Kidney tubule cell (primary cell): ENCODE measurements around the gene CASQ1.
A peak's percentile ranks its signal among the peaks of the same experiment; 100 is the strongest.

Source experiments
- DNase-seq: peaks from one replicate; pipeline ENCODE4 v3.0.0-alpha.2; 2018; ENCODE audit warnings: low spot score

The CASQ1 gene

DNA sequence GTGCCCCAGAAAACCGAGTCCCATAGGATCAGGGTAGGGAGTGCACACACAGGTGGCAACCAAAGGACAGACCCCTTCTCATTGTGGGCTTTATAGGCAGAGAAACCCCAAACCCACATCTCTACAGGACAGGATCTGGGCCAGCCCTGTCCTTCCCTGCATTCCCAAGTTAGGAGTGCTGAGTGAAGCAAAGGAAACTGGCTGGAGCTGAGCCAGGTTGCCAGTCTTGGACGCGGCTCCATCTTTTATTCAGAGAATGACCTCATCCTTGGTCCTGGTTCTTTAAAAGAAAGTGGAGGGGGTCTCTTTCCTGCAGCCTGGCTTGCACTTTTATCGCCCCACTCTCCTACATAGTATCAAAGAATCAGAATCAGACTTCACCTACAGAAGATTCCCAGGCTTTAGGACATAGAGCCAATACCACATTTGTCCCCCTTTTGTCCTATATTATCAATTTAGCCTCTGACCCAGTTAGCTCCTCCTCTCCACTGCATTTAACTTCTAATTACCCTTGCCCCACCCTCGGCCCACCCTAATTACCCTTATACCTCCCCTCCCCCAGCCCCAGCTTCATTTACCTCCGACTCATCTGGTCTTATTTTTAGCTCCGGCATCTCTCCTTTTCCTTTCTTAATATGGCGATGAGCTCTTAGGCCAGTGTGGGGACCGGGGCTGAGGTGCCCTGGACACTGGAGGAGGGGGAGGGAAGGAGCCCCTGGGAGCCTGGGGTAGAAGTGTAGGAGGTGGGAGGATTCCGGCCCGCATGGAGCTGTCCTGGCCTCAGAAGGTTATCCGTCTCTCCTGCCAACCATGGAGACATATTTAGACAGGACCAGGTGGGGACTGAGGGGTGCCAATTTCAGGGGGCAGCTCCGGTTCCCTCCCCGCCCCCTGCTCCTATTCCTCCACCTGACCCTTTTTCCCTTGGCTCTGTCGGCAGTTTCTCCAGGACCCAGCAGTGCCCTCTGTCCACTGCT, at the start of gene CASQ1:
Gene CASQ1, plus strand, starts transcription at position 927 of the 977 bp plus-strand sequence. CDS start 177 bp downstream, outside the sequence.
- DNase-seq = peak; percentile 45

DNA sequence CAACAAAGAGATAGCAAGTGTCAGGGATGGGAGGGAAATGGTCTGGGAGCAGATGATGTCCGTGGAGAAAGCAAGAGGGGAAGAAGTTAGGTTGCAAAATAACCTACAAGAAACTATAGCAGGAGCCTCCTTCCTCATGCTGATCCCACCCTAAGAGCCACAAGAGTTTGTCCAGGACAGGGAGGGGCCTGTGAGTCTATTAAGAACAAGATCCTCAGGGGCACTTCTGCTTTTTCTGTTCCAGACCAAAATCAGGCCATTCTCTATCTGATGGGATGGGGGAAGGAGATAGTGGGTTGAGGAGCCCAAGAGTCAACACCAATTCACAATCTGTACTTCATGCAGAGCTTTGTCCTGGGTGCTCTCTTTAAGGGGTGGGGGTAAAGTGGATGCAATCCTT, 46.7 kb upstream of the CASQ1 start:
- no peak for DNase-seq

- peak; percentile 11 for DNase-seq
Observed at GRCh38 chr1:160144921-160145320, 45.5 kb upstream of the CASQ1 start.

DNA sequence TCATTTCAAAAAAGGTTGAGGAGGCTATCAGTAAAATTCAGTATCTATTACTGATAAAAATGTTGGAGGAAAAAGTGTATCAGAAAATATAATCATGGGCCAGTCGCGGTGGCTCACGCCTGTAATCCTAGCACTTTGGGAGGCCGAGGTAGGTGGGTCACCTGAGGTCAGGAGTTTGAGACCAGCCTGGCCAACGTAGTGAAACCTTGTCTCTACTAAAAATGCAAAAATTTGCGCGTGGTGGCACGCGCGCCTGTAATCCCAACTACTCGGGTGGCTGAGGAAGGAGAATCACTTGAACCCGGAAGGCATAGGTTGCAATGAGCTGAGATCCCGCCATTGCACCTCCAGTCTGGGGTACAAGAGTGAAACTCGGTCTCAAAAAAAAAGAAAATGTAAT, 44.3 kb upstream of the CASQ1 start:
- DNase-seq = no peak

DNA sequence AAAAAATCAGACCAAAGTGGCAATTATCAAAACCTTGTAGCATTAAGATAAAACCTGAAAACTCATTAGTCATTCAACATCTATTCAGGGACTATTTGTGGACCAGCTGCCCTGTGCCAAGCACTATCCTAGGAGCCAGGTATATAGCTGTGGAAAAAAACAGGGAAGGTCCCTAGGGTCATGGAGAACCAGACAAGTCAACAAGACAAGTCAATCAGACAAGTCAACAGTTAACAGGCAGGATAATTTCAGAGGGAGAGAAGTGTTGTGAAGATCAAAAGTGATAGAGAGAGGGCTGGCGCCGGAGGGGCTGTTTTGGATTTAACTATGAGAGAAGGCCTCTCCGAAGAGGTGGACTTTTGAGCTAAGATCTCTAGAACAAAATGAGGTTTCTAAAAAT, 42.3 kb upstream of the CASQ1 start:
- no peak for DNase-seq

DNA sequence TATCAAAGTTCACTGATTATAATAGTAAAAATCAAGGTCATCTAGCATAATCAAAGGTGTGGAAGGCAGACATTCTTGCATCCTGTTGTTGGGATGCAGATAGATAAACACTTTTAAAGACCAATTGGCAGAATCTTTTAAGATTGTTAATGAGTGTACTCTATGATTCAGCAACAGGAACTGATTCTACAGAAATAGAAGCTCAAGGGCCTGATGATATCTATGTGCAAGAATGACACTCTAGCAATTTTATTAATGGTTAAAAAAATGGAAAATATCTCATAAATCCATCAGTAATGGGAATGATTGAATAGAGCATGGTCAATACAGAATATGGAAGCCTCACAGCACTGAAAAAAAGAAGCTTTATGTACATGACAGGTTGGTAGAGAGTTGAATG, 41.1 kb upstream of the CASQ1 start:
- DNase-seq = no peak

GRCh38 chr1:160149716-160150115, 40.7 kb upstream of the CASQ1 start:
- DNase-seq = no peak

DNA sequence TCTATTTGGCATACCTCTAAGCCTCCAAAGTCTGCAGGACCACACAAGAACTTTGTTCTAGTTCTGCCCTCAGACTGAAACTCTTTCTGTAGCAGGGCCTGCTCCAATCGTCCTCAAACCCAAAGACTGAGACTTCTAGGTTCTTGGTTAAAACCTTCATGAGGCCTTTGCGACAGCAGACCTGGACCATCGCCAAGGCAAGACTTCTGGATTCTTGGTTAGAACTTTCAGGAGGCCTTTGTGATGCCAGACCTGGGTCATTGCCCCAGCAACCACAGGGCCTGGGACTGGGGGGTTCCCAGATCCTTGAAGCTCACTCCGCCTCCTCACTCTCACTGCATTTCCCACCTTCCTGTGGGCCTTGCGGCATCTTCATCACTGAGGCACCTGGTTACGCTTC, 39.1 kb upstream of the CASQ1 start, which contains the start of gene ATP1A4:
Gene ATP1A4, plus strand, starts transcription at position 301 of the 400 bp plus-strand sequence. CDS start 438 bp downstream, outside the sequence.
- DNase-seq = no peak

DNA sequence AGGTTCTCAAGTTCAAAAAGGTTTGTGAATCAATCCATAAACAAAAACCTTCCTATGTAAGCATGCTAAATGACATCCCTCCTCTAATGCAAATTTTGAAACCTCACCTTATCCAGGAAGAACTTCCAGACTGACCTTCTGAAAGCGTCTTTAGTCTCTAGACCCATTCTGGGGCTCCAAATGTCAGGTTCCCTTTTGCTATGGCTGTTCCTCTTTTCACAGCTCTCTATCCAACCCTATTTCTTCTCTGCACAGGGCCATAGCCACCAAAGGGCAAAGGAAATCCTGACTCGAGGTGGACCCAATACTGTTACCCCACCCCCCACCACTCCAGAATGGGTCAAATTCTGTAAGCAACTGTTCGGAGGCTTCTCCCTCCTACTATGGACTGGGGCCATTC, 35.6 kb upstream of the CASQ1 start:
- DNase-seq = no peak

GRCh38 chr1:160156361-160156760, 34.0 kb upstream of the CASQ1 start:
- DNase-seq = no peak

DNA sequence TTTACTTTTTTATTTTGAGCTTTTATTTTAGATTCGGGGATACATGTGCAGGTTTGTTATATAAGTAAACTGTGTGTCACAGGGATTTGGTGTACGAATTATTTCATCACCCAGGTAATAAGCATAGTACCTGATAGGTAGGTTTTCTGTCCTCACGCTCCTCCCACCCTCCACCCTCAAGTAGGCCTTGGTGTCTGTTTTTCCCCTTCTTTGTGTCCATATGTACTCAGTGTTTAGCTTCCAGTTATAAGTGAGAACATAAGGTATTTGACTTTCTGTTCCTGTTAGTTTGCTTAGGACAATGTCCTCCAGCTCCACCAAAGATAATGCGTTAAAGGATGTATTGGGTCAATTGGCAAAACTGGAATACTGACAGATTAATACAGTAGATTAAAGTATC, 33.2 kb upstream of the CASQ1 start:
- no peak for DNase-seq

DNA sequence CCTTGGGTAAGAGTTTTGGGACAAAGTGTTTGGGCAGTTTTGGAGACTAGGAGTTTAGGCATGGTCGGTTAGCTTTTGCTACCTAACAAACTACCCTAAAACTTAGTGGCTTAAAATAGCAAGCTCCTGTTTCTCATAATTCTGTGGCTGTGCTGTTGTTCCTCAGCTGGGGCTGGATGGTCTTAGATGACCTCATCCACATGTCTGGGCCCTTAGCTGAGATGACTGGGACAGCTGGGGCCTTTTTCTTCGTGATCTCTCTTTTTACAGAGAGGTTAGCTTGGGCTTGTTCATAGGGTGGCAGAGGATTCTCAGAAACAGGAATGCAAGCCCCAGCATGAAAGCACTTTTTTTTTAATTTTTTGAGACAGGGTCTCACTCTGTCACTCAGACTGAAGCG, 32.3 kb upstream of the CASQ1 start:
- no peak for DNase-seq

DNA sequence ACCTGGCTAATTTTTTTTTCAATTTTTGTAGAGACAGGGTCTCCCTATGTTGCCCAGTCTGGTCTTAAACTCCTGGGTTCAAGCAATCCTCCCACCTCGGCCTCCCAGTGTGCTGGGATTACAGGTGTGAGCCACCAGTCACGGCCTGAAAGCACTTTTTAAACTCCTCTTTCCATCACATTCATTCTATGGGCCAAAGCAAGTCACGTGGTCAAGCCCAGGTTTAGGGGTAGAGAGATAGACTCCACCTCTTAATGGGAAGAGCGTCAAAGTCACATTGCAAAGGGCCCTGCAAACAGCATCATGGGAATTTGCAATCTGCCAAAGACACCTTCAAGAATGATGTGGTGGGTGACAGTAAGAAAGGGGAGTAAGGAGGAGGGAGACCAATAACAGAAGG, 31.8 kb upstream of the CASQ1 start:
- no peak for DNase-seq

GRCh38 chr1:160159846-160160245, 30.5 kb upstream of the CASQ1 start:
- DNase-seq = no peak

DNA sequence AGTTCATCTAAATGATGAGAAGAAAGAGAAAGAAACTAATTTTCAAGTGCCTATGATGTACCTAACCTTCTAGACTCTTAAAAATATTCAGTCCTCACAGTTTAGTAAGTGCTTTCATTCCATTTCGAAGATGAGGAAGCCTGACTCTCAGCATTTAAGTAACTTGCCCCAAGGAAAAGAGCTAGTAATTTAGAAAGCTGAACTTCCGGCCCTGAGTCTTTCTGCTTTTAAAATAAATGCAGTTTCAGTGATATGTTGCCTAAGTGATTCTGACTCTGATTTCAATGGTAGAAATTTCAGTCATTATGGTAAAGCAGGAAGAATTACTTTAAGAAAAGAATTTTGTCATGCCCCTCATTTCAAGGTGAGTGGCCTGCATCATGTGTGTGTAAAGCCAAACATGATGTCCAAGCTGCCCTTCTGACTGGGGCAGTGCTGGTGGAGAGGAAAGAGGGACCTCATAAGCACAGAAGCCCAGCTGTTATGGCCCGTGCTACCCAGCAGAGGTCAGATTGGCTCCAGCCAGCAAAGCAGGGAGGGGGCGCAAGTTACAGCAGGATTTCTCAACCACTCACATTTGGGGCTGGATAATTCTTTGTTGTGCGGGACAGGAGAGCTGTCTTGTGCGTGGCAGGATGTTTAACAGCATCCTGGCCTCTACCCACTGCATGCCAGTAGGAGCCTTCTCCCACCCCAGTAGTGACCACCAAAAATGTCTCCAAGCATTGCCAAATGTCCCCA, 28.2 kb upstream of the CASQ1 start:
- peak; percentile 38 for DNase-seq

DNA sequence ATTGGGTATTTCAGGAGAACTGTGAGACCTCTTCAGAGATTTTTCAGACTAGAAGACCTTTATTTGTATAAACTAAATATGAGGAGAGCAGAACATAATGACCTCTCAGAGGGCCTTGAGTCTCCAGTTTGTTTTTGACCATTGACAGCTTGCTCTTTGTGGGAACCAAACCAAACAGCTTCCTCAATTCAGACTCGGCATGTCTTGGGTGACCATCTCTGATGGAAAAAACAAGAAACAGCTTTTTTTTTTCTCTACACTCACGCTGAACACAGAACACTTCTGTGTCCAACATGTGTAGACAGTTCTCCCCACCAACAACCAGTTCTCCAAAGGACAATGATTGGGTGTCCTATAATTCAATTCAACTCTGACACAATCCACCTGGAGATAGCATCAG, 27.4 kb upstream of the CASQ1 start:
- DNase-seq = no peak

- no peak for DNase-seq
Observed at GRCh38 chr1:160163615-160164014, 26.8 kb upstream of the CASQ1 start.

- DNase-seq = no peak
Observed at GRCh38 chr1:160164121-160164520, 26.3 kb upstream of the CASQ1 start.

DNA sequence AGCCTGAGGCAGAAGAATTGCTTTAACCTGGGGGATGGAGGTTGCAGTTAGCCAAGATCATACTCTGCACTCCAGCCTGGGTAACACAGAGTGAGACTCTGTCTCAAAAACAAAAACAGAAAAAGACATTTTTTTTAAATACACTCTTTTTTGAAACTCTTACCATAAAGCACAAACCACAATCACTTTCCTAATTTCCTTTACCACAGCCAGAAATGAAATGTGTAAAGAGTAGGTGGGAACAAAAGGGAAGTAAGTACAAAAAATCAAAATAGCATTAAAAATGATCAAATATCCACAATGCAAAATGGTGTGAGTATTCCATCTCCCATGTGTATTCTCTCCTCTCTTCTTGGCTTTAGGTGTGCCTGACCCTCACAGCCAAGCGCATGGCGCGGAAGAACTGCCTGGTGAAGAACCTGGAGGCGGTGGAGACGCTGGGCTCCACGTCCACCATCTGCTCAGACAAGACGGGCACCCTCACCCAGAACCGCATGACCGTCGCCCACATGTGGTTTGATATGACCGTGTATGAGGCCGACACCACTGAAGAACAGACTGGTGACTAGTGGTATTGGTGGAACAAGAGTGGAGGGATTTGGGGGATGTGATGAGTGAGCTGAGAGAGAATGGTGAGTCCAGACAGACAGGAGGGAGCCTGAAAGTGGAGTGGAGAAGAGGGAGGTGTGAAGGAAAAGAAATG, 24.1 kb upstream of the CASQ1 start:
- DNase-seq = no peak

- no peak for DNase-seq
Observed at GRCh38 chr1:160167056-160167455, 23.3 kb upstream of the CASQ1 start.

- DNase-seq = no peak
Observed at GRCh38 chr1:160167580-160167979, 22.8 kb upstream of the CASQ1 start.

GRCh38 chr1:160168016-160168415, 22.4 kb upstream of the CASQ1 start:
- no peak for DNase-seq
